GM19238 (cell line): Measurements from ENCODE around the gene MED29.
"Not testable (repeated sequence)": the region's sequence is repeated elsewhere in the genome, so short reads cannot be mapped to it uniquely, and the experiment has no call there.

Experiments
- DNase-seq: peaks from one replicate; pipeline ENCODE4 v3.0.0; 2011; ENCODE audit warnings: low spot score; ENCODE audit not compliant: insufficient read length

The MED29 gene

DNA sequence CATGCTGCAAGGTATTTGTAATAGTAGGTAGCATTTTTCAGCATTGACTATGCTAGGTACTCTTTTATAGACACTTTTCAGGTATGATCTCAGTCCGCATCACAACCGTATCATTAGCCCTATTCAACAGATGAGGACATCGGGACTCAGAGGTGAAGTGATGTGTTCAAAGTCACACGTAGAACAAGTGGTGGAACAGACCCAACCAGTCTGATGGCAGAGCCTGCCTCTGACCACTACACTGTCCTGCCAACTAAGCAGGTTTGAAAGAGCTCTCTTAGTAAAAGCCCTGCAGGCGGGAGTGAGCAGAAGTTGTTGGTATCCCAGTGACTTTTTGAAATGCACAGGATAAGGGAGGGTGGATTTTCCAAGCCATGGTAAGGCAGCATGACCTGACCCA is 20.4 kb upstream of the MED29 start:
- no peak for DNase-seq

DNA sequence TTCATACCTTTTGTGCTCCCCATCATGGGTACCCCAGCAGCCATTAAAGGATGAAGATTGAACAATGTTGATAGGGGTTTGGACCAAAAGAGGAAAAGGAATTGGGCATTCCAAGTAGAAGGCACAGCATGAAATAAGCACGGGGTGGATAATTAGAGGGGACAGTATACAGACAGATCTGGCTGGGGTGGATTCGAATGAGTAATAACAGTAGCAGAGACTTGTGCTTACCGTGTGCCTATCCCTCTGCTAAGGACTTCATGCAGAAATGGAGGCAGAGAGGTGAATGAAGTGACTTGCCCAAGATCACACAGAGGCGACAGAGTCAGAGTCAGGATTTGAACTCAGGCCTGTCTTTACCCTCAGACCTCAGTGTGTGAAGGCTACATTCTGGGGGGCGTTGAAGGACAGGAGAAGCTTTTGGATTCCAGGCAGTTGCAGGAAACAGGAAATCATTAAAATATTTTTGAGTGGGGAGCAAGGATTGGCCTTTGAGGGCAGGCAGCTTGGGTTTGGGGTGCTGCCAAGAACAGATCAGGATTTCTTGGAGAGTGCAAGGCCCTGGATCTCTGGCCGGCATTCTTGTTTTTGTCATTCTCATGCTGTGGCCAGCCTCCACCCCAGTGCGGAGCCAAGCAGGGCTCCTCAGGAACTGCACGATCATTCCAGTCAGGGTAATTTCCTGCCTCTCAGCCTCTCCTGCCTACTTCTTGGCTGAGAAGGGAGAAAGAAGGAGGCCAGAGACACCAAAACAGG is 19.0 kb upstream of the MED29 start:
- no peak for DNase-seq

DNA sequence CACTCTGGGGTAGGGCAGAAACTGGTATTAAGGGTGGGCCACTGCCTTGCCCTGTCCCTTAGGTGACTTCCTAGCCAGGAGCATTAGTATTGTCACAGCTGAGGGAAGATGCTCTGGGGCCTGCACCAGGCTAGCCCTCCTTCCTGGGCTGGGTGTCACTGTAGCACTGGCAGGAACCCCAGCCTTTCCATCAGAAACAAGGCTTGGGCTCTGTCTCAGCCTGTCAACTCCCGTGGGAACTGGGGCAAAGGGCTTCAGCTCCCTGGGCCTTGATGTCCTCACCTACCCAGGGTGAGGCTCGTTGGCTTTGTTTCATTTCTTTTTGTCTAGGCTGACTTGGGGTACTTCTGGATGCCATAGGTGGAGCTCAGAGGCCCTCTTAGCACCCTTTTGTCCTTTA is 18.2 kb upstream of the MED29 start:
- DNase-seq: no peak

DNA sequence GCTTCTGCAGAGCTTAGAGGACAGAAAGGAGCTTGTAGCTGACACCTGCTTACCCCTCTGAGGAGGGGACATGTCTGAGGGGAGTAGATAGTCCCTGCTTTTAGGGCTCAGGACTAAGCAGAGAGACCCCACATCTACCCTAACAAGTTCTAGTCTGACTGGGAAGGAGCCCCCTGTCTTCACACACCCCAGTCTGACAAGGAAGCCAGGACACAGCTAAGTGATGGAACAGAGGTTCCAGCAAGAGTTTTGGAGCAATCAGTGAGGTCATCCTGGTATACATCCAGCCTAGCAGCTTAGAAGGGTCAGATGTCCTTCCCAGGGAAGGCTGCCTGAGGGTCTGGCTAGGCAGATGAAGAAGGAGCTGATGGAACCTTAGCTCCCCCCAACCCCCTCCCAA is 15.2 kb upstream of the MED29 start:
- no peak for DNase-seq

DNA sequence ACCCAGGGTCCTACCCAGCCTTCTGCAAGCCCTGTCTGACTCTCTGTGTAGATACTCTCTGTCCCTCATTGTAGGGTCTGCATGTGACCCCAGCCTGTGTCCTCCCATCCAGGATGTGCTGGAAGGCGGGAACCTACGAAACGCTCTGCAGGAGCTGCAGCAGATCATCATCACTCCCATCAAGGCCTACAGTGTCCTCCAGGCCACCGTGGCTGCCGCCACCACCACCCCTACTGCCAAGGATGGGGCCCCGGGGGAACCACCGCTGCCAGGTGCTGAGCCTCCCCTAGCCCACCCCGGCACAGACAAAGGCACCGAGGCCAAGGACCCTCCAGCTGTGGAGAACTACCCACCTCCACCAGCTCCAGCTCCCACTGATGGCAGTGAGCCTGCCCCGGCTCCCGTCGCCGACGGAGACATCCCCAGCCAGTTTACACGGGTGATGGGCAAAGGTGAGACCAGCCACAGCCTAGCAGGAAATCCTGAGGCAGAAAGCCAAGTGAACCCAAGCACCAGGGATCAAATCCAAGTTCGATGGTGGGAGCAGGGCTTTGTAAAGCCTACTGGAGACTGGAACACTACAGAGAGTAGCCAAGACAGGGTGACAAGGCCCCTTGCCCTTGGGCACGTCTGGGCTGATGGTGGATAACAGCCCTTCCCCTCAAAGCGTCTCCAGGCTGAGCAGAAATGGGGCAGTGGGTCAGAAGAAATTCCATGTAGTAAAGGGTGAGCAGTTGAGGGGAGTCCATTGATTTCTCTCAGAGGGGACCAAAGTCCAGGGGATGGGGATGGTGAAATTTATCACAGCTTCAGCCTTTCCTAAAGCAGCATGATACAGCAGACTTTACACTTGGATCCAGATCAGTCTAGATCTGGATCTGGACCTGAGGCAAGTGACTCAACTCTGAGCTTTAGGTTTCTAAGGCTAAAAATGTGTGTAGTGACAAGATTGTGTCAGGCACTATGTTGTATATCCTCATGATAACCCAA is 13.5 kb upstream of the MED29 start:
- DNase-seq: no peak

- not testable (repeated sequence) for DNase-seq
These were observed 11.8 kb upstream of the MED29 start for GRCh38 chr19:39379366-39379765.

DNA sequence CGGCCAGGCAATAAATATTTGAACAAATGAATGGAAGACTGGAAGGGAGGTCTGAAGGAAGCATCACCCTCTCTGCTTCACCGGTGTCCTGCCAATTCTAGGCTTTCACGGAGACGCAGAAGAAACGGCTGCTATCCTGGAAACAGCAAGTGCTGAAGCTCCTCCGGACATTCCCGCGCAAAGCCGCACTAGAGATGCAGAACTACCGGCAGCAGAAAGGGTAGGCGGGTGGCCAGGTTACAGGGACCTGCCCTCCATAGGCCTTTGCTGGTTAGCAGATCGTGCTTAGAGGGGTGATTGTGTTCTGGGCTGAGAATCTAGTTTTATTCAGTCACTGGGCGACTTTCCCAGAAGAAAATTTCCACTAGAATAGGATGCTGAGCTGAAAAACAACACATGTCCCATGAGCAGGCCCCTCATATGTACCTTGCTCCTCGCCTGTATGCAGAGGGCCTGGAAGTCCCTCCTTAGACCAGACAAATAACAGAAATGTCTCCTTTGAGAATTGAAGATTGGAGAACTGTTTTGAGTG is 11.2 kb upstream of the MED29 start:
- no peak for DNase-seq

- no peak for DNase-seq
These were observed 10.4 kb upstream of the MED29 start for GRCh38 chr19:39380521-39381502.

DNA sequence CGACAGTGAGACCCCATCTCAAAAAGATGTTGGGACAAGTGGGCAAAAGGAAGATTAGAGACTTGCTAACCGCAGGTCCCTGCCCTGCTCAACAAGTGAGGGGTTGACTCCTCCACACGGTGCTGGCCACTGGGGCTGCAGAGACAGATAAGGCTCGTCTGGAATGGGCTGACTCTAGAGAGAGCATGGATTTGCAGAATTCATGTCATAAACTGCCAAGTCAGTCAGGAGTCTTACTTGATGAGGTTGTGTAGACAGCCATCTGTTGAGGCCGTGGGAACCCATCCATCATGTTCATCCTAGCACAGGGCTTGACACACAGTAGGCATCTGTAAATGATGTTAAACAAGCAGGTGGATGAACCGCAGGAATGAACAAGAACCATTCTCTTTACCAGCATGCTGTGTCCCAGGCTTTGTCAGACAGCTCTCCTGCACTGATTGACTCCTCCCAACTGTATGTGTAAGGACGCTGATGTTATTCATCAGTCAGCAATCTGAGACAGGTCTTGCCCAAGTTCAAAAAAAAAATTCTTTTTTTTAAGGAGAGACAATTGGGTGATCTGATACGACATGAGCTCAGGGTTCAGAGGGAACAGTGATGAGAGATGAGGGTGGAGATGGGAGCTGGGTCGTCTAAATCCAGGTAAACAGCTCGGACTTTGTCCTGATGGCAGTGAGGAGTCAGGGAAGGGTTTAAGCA is 9.1 kb upstream of the MED29 start:
- DNase-seq: no peak

DNA sequence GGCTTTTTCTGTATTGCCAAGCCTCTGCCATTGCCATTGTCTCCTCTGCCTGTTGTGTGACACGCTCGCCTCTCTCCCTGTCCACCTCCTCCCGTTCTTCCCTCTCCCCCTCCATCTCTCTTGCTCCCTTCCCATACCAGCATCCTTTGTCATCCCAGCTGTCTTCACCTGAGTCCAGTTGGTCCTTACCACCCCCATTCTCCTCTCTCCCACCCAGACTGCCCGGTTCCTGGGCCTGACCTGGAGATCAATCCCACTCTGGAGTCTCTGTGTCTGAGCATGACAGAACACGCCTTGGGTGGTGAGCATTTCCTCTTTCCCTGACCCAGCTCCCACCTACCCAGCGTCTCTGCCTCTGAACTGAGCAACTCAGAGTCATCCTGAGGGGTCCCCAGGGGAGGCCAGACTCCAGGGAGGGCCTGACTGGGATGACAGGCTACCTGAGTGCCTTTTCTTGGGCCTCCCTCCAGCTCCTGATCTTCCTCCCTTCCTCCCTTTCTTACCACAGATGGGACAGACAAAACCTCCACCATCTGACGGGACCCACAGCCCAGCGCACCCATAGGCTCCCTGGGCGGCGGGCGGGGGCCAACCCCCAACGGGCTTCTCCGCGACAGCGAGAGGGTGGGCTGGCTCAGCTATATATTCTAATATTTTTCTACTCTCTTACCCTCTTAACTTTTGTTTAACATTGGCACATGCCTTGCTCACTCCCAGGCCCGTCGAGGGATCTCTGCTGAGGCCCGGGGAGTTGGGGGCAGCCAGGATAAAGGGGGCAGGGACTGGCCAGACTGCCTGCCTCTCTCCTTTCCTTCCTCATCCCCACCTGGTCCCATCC is 8.0 kb upstream of the MED29 start:
- DNase-seq: no peak

GRCh38 chr19:39384839-39385568 is 6.2 kb upstream of the MED29 start:
- no peak for DNase-seq

- no peak for DNase-seq
These were observed 5.4 kb upstream of the MED29 start for GRCh38 chr19:39385629-39386411.

DNA sequence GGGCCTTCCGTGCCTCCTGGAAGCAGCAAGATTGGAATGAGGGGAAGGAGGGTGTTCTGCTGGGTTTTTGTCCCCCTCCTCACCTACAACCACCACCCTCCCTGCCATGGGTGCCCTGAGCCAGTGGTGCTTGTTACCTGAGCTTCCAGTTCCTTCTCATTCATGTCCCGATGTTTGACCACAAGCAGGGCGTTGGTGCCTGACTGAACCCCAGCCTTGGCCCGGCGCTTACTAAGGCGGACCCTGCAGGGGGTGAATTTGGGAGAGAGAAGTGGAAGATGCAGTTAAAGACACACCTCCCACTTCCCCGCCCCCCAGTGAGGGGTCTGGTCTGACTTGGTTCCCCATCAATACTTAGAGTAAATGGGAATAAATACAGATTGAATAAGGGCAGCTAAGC is 4.6 kb upstream of the MED29 start:
- no peak for DNase-seq

DNA sequence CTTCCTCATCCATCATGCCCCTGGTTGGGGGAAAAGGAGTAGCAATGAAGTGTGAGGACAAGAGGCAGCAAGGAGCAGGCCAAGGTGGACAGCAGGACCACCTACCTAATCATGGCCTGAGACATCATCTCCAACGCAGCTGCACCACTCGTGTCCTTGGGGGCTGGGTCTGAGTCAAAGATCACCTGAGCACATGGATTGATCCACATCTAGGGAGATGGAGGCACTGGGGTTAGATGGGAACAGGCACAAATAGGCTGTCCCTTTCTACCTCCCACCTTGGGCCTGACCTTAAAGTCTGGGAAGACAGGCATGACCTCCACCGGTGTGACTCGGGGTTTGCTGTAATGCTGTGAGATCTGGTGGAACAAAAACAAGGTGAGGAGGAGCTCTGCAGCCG is 2.5 kb upstream of the MED29 start:
- DNase-seq: no peak

GRCh38 chr19:39389631-39390414 is 1.4 kb upstream of the MED29 start:
- DNase-seq: no peak

DNA sequence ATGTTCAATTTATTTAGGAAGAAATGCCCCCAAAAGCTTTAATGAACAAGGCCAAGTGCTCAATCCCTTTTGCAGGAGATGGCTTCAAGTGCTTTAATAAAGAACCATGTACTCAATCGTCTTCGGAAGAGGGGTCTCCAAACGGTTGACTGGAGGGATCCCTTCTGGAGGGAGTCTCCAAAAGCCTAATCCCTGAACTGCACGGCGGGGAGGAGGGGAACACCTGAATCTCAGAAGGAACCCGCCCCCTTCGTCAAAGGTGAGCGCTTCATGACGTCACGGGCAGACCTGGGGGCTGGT is 777 bp upstream of the MED29 start:
- no peak for DNase-seq
